Dedifferentiated amniotic fluid mesenchymal stem cell (primary cell): ENCODE results near the gene BBS4.

ENCODE experiments used
- DNase-seq: peaks from one replicate; pipeline ENCODE4 v3.0.0-alpha.2; 2016; ENCODE audit errors: extremely low spot score

BBS4 gene

DNA sequence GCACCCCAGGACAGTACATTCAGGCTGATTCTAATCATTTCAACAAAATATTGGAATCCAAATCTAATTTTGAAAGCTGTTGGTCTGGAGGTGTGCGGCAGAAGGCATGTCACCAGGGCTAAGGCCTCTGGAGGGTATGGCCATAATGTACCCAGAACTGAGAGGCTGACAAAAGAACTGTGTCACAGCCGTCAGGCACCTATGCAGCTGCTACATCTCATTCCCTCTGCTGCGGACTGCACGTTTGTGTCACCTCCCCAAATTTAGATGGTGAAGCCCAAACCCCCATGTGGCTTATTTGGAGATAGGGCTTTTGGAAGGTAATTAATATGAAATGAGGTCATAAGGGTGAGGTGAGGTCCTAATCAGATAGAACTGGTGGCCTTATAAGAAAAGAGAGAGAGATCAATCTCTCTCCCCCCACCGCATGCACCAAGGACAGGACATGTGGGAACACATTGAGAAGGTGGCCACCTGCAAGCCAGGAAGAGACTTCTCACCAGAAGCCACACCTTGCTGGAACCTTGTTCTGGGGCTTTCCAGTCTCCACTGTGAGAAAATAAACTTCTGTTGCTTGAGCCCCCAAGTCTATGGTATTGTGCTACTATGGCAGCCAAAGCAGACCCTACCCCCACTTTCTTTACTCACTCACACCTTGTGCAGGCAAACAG lies 74.7 kb downstream of the BBS4 start:
- DNase-seq, result no peak

DNA sequence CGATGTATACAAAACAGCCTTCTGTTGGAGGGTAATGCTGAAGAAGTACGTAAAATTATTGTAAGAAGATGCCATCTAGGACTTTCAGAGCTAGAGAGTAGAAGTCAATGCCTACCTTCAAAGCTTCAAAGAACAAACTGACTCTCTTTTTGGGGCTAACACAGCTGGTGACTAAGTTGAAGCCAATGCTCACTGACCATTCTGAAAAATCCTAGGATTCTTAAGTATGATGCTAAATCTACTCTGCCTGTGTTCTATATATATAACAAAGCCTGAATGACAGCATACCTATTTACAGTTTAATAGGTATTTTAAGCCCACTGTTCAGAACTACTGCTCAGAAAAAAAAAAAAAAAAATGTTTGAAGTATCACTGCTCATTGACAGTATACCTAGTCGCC lies 78.6 kb downstream of the BBS4 start:
- DNase-seq, result no peak

DNA sequence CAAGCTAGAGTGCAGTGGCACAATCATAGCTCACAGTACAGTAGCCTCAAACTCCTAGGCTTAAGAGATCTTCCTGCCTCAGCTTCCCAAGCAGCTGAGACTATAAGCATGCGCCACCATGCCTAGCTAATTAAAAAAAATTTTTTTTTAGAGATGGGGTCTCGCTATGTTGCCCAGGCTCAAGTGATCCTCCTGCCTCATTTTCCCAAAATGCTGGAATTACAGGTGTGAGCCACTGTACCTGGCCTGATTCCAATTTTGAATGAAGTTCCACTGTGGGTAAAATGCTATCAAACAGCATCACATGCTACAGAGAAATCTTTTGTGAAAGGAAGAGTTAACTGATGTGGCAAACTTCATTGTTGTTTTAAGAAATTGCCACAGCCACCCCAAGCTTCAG lies 80.0 kb downstream of the BBS4 start:
- DNase-seq, result no peak

DNA sequence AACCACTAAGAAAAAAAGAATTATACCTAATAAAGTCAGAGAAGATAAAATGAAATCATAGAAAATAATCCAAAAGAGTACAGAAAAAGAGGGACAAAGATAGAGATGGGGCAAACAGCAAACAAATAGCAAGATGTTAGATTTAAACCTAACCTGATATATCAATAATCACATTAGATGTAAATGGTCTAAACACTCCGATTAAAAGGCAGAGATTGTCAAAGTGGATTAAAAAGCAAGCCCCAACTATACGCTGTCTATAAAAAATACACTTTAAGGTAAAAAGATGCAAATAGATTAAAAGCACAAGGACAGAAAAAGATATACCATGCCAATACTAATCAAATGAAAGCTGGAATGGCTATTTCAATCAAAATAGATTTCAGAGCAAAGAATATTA lies 80.8 kb downstream of the BBS4 start:
- DNase-seq, result no peak

DNA sequence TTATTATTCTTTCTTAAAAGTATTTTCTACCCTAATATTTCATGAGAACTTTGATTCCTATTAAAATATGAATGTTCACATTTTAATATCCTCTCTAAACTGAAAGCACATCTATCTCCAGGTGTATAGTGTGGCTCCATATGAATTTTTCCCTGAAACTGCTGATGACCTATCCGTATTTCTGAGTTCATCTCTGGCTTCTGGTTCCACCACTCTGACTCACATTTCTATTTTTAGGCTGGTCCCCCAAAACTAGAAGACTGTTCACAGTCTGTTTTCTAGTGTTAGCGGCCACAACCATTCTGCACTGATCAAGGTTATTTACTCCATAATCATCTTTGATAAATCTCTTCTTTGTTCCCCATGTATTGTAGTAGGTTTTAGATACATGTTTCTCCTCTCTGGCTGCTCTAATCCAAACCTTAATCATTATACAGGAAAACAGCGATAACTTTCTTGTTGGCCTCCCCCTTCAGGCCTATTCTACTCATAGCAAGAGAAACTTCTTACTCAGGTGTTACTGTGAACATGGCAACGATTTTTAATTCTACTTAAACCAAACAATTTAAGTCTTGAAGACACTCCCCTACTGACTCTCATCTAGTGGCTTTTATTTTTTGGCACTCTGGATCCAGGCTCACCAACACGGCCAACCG lies 84.8 kb downstream of the BBS4 start:
- no peak for DNase-seq

DNA sequence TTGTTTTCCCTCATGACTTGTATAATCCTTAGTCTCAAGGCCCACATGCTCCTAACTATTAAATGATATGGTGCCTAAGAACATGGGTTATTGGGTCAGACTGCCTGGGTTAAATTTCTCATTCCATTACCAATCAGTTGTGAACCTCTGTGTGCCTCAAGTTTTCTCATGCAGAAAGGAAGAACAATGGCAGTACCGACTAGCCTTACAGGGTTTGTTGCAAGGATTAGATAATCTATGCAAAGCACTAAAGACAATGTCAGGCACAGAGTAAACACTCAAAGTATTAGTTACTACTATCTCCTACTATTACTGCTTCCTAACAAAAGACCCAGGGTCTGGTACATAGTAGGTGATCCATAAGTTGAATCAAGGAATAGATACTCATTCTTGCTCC lies 85.3 kb downstream of the BBS4 start:
- DNase-seq, result no peak

DNA sequence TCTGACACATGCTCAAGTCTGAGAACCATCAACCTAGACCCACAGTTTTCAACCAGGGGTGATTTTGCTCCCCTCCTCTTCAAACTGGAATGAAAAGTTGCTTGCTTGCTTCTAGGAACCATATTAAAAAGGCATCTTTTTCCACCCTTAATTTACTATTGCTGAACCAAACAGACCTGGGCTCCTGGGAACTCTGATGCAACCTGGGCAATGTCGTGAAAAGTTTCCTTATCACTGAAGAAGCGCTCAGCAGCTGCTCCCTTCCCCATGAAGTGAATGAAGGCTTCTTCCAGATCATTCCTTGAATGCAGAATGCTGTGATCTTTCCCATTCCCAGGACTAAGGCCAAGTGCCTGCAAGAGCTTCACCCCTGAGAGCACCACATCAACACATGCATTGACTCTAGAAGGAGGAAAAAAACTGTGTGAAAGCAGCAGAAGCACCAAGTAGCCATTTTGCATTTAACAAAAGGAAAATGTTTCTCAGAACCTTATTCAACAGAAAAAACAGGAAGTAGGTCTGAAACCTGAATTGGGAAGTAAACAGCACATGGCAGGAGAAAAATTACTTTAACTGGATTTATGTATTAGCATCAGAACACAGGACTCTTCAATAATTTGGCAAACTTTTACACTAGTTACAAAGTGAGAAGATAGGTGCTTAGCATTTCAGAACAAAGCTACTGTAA lies 88.8 kb downstream of the BBS4 start:
- DNase-seq, result no peak

DNA sequence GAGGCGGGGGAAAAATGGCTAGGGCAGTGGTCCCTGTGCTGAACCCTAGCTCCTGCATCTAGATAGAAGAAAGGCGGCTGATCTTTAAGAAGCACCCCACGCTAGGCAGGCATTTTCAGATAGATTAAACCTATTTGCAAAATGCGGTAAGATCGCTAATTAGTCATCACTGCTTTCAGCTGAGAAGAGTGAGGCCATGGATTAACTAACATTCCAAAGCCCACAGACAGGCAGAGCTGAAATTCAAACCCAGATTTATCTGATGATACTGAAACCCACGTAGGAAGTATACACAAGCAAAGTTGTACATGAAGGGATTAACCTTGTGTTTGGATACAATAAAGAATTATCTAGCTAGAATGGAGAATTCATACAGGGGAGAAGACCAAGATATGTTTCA lies 92.8 kb downstream of the BBS4 start:
- DNase-seq, result no peak

DNA sequence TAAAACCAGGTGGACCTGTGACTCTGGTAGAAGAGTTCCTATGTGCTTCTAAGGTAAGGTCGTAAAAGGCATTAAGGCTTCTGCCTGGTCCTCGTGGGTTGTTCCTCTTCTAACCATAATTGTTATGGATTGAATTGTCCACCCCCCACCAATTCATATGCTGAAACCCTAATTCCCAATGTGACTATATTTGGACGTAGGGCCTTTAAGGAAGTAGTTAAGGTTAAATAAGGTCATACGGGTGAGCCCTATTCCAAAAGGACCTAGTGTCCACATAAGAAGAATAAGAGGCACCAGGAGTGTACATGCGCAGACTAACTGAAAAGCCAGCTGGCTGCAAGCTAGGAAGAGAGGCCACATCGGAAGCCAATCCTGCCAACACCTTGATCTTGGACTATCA lies 95.6 kb downstream of the BBS4 start:
- no peak for DNase-seq

DNA sequence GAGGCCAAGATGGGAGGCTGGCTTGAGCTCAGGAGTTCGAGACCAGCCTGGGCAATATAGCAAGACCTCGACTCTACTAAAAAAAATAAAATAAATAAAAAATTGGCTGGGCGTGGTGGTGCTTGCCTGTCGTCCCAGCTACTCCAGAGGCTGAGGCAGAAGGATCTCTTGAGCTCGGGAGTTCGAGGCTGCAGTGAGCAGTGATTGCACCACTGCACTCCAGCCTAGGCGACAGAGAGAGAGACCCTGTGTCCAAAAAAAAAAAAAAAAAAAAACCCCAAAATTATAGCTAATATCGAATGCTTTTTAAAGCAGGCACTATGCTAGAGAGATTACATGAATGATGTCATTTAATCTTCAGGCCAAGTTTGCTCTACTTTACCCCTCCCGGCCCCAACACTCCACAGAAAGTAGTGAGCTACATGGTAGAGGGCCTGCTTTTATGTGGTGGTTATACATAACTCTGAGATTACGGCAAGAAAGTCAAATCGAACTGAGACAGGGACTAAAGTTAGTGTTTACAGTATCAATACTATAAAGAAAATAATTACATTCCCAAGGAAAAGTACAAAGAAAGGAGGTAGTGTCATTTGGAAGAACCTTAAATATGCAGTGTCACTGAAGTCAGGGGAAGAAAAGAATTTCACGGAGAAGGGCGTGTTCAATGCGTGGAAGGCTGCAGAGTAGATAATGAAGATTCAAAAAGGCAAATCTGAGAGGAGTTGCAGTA lies 96.4 kb downstream of the BBS4 start:
- DNase-seq, result no peak

DNA sequence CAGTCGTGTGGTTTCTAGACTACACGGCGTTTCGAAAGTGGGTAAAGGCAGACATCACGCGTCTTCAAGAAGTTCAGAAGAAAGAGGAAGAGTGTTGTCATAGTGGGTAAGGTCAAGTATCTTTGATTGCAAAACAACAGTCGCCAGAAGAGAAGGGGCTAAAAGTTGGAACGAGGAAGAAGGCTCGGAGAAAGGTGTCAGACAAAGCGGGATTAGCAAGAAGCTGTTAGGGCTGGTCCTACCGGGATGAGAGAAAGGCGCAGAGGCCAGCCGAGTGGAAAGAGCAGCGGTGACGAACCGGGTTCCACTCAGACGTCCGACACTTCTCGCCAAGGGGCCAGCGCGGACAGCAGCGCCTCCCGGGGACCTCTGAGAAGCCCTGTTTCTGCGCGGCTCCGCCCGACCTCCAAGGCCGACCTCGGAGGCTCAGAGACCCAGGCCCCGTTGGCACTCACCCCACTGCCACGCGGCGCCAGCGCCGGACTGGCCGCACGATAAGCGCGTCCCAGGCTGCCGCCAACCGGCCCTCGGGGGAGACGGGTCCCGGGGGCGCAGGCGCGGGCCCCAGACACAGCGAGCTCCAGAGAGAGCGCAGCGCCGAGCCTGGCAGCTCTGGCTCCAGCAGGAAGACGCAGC lies 97.1 kb downstream of the BBS4 start:
- DNase-seq, result no peak

DNA sequence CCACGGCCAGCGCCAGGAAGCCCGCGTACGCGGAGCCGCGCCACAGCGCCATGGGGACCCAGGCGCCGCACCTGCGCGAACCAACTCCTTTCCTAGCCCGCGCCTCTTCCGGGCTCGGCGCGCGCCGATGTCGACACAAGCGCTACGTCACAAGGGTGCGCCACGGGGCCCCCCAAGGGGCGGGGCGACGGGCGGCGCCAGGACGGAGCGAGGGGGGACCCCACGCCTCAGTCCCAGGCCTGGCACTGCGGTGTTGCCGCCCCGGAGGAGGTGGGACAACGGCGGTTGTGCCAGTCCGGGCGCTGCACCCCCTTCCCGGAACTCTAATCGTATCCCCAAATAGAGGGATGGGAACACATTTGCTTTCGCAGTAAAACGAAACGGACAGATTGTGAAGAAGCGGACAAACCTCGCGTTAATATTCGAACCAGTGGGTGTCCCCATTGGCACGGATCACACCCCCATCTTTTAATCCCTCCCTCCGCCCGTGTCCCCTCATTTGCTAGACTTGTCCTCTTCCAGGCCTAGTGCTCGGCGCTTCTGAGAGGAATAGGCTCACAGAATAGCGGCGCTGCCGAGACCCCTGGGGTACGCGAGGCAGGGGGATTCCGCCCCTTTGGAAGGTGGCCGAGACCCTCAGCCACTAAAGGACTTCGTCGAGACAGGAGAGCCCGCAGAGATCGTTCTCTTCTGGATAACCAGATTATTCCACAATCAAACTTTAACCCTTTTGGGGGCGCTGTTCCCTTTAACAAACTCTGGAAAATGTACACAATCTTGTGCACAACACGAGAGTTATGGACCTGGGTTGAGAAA lies 97.8 kb downstream of the BBS4 start, which contains the start of gene ADPGK:
ADPGK (minus strand) TSS at position 119 of the 816 bp plus-strand sequence; CDS start at position 52, 67 bp downstream.
- DNase-seq, result peak; percentile 85

DNA sequence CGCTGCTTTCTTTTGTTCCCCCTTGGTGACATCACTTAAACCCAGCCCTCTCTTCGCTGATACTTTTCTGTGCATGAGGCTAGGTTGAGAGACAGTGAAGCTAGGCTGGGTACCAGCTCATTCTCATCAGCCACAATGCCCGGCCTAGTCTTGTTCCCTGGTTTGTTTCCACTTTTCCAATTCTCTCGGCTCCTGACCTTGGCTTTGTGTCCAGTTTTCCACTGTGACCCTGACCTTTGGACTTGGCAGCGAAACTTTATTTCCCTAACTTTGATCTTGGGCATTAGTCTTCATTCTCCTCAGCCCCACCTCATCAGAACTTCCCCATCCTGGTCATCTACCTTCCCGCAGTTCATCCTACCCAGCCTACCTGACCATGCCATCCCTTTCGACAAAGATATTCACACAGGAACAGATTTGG lies 98.5 kb downstream of the BBS4 start:
- no peak for DNase-seq

DNA sequence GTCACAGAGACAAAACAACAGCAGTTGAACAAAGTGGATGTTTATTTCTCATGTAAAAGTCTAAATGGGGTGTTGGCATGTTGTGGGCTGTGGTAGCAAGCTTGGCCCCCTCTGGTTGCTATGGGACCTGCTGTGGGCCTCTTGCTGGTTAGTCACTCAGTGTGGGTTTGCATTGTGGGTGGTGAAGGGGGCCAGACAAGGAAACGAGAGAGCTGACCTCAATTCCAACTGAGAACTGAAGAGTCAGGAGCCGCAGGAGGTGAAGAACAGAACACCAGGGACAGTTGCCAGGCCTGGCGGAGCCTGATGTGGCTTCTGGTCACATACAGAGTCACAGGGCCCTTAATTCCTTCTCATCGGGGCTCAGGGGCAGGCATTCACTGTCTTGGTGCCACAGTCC lies 99.4 kb downstream of the BBS4 start:
- peak; percentile 35 for DNase-seq

DNA sequence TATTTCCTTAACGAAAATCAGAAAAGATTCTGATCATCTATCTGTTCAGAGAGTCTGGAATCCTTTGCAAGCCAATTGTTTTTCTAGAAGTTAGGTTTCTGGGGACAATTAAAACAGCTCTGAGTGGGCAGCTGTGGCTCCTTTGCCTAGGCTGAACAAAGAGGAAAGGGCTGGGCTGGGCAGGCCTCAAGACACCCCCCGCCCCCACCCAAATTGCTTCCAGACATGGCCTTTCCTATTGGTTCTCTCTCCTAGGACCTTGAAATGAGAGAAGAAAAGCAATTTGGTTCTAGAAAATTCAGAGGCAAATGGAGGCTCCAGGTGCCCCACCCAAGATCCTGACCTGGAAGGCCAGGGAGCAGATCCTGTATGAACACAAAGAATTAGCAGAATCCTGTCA lies 99.8 kb downstream of the BBS4 start:
- no peak for DNase-seq

DNA sequence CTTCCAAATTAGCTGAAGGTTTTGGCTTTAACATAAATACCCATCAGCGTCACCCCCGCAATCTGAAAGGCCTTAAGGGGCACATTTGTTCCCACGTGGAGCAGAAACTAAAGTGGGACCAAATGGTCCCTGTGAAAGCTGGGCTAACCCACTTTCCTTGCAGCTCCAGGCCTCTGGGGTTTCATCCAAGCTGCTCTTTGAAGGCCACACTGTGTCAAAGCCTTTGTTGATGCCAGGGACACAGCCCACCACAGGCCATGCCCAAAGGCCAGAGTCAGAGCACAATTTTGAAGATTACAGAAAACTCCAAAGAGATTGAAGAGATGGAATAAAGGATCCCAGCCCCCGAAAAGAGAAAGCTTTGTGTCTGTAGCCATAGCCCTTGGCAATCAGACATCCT lies 100.2 kb downstream of the BBS4 start:
- no peak for DNase-seq

DNA sequence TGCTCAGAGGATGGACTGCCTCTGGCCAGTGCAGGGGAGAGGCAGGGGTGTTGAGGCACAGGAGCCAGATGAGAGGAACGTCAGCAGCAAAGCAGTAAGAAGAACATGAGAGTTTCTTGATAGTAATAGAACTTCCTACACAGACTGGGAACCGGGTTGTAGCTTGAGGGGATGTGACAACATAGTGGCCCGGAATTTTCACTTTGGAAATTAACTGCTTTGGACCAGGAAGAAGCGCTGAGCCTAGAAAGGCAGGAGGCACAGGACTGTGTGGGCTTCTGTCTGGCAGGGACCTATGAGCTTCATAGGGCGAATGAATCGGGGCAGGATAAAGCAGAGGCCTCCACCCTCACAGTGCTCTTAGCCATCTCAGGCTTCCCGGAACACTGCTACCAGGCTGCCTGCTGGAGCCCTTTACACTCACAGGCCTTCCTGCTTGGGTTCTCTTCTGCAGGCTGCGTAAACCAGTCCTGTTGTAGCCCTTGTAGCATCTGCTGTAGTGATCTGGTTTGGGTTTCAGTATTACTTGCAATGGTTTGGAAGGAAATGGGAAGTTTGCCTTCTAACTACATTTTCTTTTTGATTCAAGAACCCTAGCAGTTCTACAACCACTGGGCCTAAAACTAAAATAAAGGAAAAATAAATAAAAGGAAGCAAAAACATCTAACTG lies 100.8 kb downstream of the BBS4 start:
- DNase-seq, result no peak

DNA sequence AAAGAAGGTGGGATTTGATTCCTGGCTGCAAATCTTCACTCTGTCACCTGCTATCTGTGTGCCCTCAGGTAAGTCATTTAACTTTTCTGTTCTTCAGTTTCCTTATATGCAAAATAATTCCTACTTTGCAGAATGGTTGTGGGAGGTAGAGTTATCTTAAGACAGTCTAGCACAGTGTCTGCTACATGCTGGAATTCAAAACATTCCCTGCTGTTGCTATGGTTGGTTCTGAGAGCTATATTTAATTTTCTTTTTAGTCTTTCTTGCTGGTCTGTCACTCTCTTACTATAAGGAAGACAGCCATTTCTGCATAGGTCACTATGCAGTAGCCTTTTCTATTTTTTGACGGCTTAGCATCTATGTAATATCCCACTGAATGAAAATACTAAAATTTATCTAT lies 101.5 kb downstream of the BBS4 start:
- no peak for DNase-seq
